ENCODE results near the gene BCAS4. TPM values are rescaled to one million over a fixed set of nuclear protein-coding genes. Genes with fewer than 3 reads are reported as not detected.

The BCAS4 gene
- total RNA-seq, 1 experiment from 2014 or later, result 29.9 TPM

- no TSS peak for BruUV-seq (replicated peaks)
- no peak for TF ChIP-seq CTCF (IDR thresholded peaks at IDR 0.05; ENCODE audit: insufficient read depth in 1 of 2, low read depth in 1 of 2, low read length in 1 of 2, severe bottlenecking in 1 of 2, unreplicated experiment in 1 of 2)
- H3K4me1 Mint-ChIP-seq (ENCODE audit: low read depth, unreplicated experiment), result peaks cover 41% of the 10 kb centered on the region
- intact Hi-C loops (cut with micrococcal nuclease; ENCODE audit: unreplicated experiment), result no loop called here
- DNase-seq, result no peak
- no peak overlapping the region for H3K4me3 ChIP-seq (ENCODE audit: low read depth, low read length)
- H3K4me1 ChIP-seq, result peaks cover 15% of the 10 kb centered on the region
- ChIA-PET CTCF (interaction anchor here (0.5 to 1.4 kb wide), 4 partner anchors 27 to 620 kb away, joined by 3 to 6 read pairs (median 4); partner anchors contain the start of genes BCAS4 and NFATC2), POLR2A (interaction anchor here (0.6 to 0.7 kb wide), 2 partner anchors 9 to 19 kb away, joined by 6 to 7 read pairs; partner anchors contain the start of gene ADNP)
- H3K4me3 Mint-ChIP-seq (ENCODE audit: unreplicated experiment), result no peak overlapping the region
- H3K36me3 ChIP-seq (ENCODE audit: control insufficient read depth, insufficient read depth, low read length), result peaks cover 1% of the 10 kb centered on the region; the same call in 1 of the 2 replicates
- peak overlapping the region; percentile 58 for H3K27ac Mint-ChIP-seq (ENCODE audit: unreplicated experiment)
- no peaks in the 10 kb centered on the region for H3K9me3 Mint-ChIP-seq (ENCODE audit: unreplicated experiment)
- no peaks in the 10 kb centered on the region for H3K9me3 ChIP-seq
- no peaks in the 10 kb centered on the region for H3K27me3 Mint-ChIP-seq (ENCODE audit: insufficient read depth, unreplicated experiment)
- H3K36me3 Mint-ChIP-seq (ENCODE audit: insufficient read depth, unreplicated experiment), result peaks cover 99% of the 10 kb centered on the region
- no peaks in the 10 kb centered on the region for H3K27me3 ChIP-seq (replicated peaks; ENCODE audit: control insufficient read depth, insufficient read depth, low read length)
Measured at GRCh38 chr20:50921803-50922501, 127.1 kb downstream of the BCAS4 start.

GRCh38 chr20:50924261-50924920 is 129.5 kb downstream of the BCAS4 start:
- Mint-ChIP-seq H3K27ac (ENCODE audit: unreplicated experiment) (no peak overlapping the region), H3K9me3 (ENCODE audit: unreplicated experiment) (no peaks in the 10 kb centered on the region), H3K36me3 (ENCODE audit: insufficient read depth, unreplicated experiment) (peaks cover 100% of the 10 kb centered on the region), H3K4me3 (ENCODE audit: unreplicated experiment) (no peak overlapping the region), H3K27me3 (ENCODE audit: insufficient read depth, unreplicated experiment) (no peaks in the 10 kb centered on the region), H3K4me1 (ENCODE audit: low read depth, unreplicated experiment) (peaks cover 44% of the 10 kb centered on the region)
- ChIA-PET POLR2A (interaction anchor here (0.9 to 1.0 kb wide), 3 partner anchors 8 to 34 kb away, joined by 3 read pairs; partner anchors contain the start of gene DPM1), CTCF (interaction anchor here (0.8 kb wide), 1 partner anchor 13 kb away, joined by 3 read pairs; no protein-coding TSS in a partner anchor)
- no peak for DNase-seq
- Histone ChIP-seq H3K4me1 (peaks cover 22% of the 10 kb centered on the region), H3K36me3 (ENCODE audit: control insufficient read depth, insufficient read depth, low read length) (peaks cover 5% of the 10 kb centered on the region), H3K9me3 (no peaks in the 10 kb centered on the region), H3K4me3 (ENCODE audit: low read depth, low read length) (no peak overlapping the region), H3K27me3 (replicated peaks; ENCODE audit: control insufficient read depth, insufficient read depth, low read length) (no peaks in the 10 kb centered on the region)
- intact Hi-C loops (cut with micrococcal nuclease; ENCODE audit: unreplicated experiment), result no loop called here
- no TSS peak for BruUV-seq (replicated peaks)
- no peak for TF ChIP-seq CTCF (IDR thresholded peaks at IDR 0.05; ENCODE audit: insufficient read depth in 1 of 2, low read depth in 1 of 2, low read length in 1 of 2, severe bottlenecking in 1 of 2, unreplicated experiment in 1 of 2)

- no peaks in the 10 kb centered on the region for H3K27me3 ChIP-seq (replicated peaks; ENCODE audit: control insufficient read depth, insufficient read depth, low read length)
- peaks cover 22% of the 10 kb centered on the region for H3K4me1 ChIP-seq
Measured at GRCh38 chr20:50926530-50926929, 131.7 kb downstream of the BCAS4 start.

More at GRCh38 chr20:50926530-50926929, 131.7 kb downstream of the BCAS4 start:
- CTCF ChIA-PET, result interaction anchor here (1.9 kb wide), 1 partner anchor 132 kb away, joined by 7 read pairs; the partner anchor contains the start of gene BCAS4
- no peak for DNase-seq
- POLR2A ChIA-PET, result no interaction called here
- TF ChIP-seq CTCF (IDR thresholded peaks at IDR 0.05; ENCODE audit: insufficient read depth in 1 of 2, low read depth in 1 of 2, low read length in 1 of 2, severe bottlenecking in 1 of 2, unreplicated experiment in 1 of 2), result no peak
- no TSS peak for BruUV-seq (replicated peaks)
- Mint-ChIP-seq H3K36me3 (ENCODE audit: insufficient read depth, unreplicated experiment) (peaks cover 100% of the 10 kb centered on the region), H3K27ac (ENCODE audit: unreplicated experiment) (no peak overlapping the region), H3K27me3 (ENCODE audit: insufficient read depth, unreplicated experiment) (no peaks in the 10 kb centered on the region), H3K4me1 (ENCODE audit: low read depth, unreplicated experiment) (peaks cover 42% of the 10 kb centered on the region), H3K4me3 (ENCODE audit: unreplicated experiment) (no peak overlapping the region), H3K9me3 (ENCODE audit: unreplicated experiment) (no peaks in the 10 kb centered on the region)
- H3K4me3 ChIP-seq (ENCODE audit: low read depth, low read length), result no peak overlapping the region
- no peaks in the 10 kb centered on the region for H3K9me3 ChIP-seq
- H3K36me3 ChIP-seq (ENCODE audit: control insufficient read depth, insufficient read depth, low read length), result peaks cover 5% of the 10 kb centered on the region
- intact Hi-C loops (cut with micrococcal nuclease; ENCODE audit: unreplicated experiment), result no loop called here

Data from Caco-2 (cell line).